ENCODE data around the gene ZNF483. TPM values are rescaled to one million over a fixed set of nuclear protein-coding genes. Genes with fewer than 3 reads are reported as not detected.

Gene ZNF483
- total and polyA plus RNA-seq, 10 donors, result 0.14 to 13.7 (median 7.0) TPM

- peaks cover 5 to 70% (median 25%) of the 10 kb centered on the region in 6 donors for H3K36me3 ChIP-seq
- 39 to 47% (median 42%) methylated on average over 2 of the region's 2 CpGs for WGBS, 5 donors
These were observed 4.8 kb downstream of the ZNF483 start for GRCh38 chr9:111529787-111530186.

GRCh38 chr9:111531716-111532115 is 6.7 kb downstream of the ZNF483 start:
- Histone ChIP-seq H3K27me3 (replicated peaks in 1 of 7) (no peaks in the 10 kb centered on the region), H3K4me3 (no peak overlapping the region), H3K9me3 (peaks cover 0 to 59% (median 47%) of the 10 kb centered on the region in 8 donors), H3K4me1 (peaks cover 0 to 2% (median 0%) of the 10 kb centered on the region in 6 donors), H3K36me3 (peaks cover 5 to 89% (median 43%) of the 10 kb centered on the region in 6 donors), H3K27ac (no peak overlapping the region)
- intact Hi-C loops (cut with DNase I; ENCODE audit: low total_unique reads), result no loop called here
- no peak for TF ChIP-seq CTCF (IDR thresholded peaks at IDR 0.05 in 8 of 11, conservative IDR thresholded peaks at IDR 0.05 in 3 of 11)
- TF ChIP-seq POLR2AphosphoS5 (IDR thresholded peaks at IDR 0.05), result no peak
- TF ChIP-seq POLR2A (IDR thresholded peaks at IDR 0.05), result no peak
- WGBS, 5 donors, result 83 to 98% (median 95%) methylated on average over 4 of the region's 4 CpGs
- no peak for DNase-seq

More at GRCh38 chr9:111529787-111530186, 4.8 kb downstream of the ZNF483 start:
- Histone ChIP-seq H3K27me3 (replicated peaks in 1 of 7) (peaks cover 0 to 13% (median 0%) of the 10 kb centered on the region in 7 donors), H3K9me3 (peaks cover 0 to 40% (median 27%) of the 10 kb centered on the region in 8 donors), H3K27ac (no peak overlapping the region), H3K4me1 (peaks cover 5 to 22% (median 12%) of the 10 kb centered on the region in 6 donors), H3K4me3 (no peak overlapping the region)
- DNase-seq, result no peak
- TF ChIP-seq POLR2A (IDR thresholded peaks at IDR 0.05) (no peak), CTCF (IDR thresholded peaks at IDR 0.05 in 8 of 11, conservative IDR thresholded peaks at IDR 0.05 in 3 of 11) (no peak), POLR2AphosphoS5 (IDR thresholded peaks at IDR 0.05) (no peak)
- intact Hi-C loops (cut with DNase I; ENCODE audit: low total_unique reads), result no loop called here

- no peak for TF ChIP-seq POLR2AphosphoS5 (IDR thresholded peaks at IDR 0.05)
- no peak for TF ChIP-seq CTCF (IDR thresholded peaks at IDR 0.05 in 8 of 11, conservative IDR thresholded peaks at IDR 0.05 in 3 of 11)
- H3K4me1 ChIP-seq, result no peaks in the 10 kb centered on the region
- H3K27ac ChIP-seq, result no peak overlapping the region
- H3K36me3 ChIP-seq, result peaks cover 5 to 97% (median 55%) of the 10 kb centered on the region in 6 donors
- peaks cover 6 to 75% (median 62%) of the 10 kb centered on the region in 8 donors for H3K9me3 ChIP-seq
- WGBS, 5 donors, result 82 to 94% (median 91%) methylated on average over 5 of the region's 5 CpGs
- DNase-seq, result no peak
- no peak overlapping the region for H3K4me3 ChIP-seq
- intact Hi-C loops (cut with DNase I; ENCODE audit: low total_unique reads), result no loop called here
- no peaks in the 10 kb centered on the region for H3K27me3 ChIP-seq (replicated peaks in 1 of 7)
These were observed 8.3 kb downstream of the ZNF483 start for GRCh38 chr9:111533099-111533790.

GRCh38 chr9:111542497-111543254 is 17.7 kb downstream of the ZNF483 start:
- Histone ChIP-seq H3K9me3 (peaks cover 55 to 100% (median 100%) of the 10 kb centered on the region in 8 donors), H3K27me3 (replicated peaks in 1 of 7) (no peaks in the 10 kb centered on the region), H3K4me1 (no peaks in the 10 kb centered on the region), H3K27ac (no peak overlapping the region), H3K36me3 (peaks cover 11 to 61% (median 28%) of the 10 kb centered on the region in 6 donors), H3K4me3 (no peak overlapping the region)
- 93 to 96% (median 95%) methylated on average over 11 of the region's 11 CpGs for WGBS, 5 donors
- TF ChIP-seq CTCF (IDR thresholded peaks at IDR 0.05 in 8 of 11, conservative IDR thresholded peaks at IDR 0.05 in 3 of 11) (no peak), POLR2A (IDR thresholded peaks at IDR 0.05) (no peak)
- intact Hi-C loops (cut with DNase I; ENCODE audit: low total_unique reads), result no loop called here
- no peak for DNase-seq
